Hindlimb muscle (tissue), 1 donor: ENCODE data around the gene TFDP2. TPM values are rescaled to one million over a fixed set of nuclear protein-coding genes. Genes with fewer than 3 reads are reported as not detected.
"Not testable (repeated sequence)": the region's sequence is repeated elsewhere in the genome, so short reads cannot be mapped to it uniquely, and the experiment has no call there.

Experiments
- DNase-seq: peaks from one replicate; pipeline ENCODE4 v3.0.0-alpha.2; 2013
- polyA plus RNA-seq: library from polyadenylated mRNA; unstranded; fragments of 120-200 nt; gene quantifications from one replicate; pipeline ENCODE4 v1.2.1, GENCODE V29; 2013; ENCODE audit not compliant: insufficient read length

Gene TFDP2
- polyA plus RNA-seq, 1 donor = 41.3 TPM

- no peak for DNase-seq
Measured at GRCh38 chr3:141959589-141960554, 189.5 kb downstream of the TFDP2 start.

DNA sequence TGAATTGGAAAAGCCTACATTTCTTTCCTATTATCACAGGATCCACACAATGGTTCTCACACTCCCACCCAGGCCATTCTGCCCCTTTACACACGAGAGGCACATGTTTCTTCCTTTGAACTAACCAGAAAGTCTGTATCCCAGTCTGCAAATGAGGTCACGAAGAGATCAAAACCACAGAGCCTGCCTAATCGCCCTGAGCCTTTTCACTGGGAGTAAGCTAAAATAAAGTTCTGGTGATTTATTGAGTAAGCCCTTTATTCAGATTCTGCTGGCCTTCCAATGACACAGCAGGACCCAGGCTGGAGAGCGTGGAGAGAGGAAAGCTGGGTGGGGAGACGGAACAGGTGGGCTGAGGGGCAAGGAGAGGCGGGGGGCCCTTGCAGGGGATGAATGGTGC, 194.2 kb downstream of the TFDP2 start:
- DNase-seq = no peak

GRCh38 chr3:141952611-141953010, 196.7 kb downstream of the TFDP2 start:
- DNase-seq = no peak

DNA sequence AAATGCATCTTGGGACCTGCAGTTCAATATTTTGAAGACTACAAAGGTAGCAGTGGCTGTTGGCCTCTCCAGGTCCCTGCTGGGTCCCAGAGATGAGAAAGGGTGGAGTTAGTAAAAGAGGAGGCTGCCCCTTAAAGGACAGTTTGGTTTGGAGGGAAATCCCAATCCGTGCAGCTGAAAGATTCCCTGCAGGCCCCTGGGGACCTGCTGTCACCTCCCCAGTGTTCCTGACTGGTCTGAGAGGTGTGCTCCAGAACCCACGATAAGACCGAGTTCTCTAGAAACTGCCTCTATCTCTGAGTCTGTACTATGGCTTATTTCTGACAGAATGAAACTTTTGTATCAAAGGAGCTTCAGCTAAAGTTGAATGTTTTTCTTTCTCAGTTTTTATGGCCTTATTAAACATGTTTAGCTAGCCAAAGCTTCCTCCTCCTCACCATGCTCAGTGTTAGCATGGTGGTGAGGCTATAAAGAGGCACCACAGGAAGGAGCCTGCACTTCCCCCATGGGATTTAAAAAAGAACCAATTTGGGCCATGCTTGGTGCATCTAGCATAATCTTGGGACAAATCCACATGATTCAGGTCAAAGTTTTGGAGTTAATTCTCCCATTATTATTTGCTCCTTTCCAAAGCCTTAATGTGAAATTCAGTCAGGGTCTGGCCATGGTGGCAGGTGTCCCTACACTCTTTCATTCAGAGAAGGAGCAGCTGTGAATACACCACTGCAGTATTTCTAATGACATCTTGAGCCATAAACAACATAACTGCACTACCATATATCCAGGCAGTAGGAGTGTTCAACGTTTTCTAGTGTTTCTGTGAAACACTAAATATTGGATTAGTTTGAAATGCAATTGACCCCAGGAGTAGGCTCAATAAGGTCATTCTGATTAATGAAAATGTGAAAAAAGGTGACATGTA, 198.5 kb downstream of the TFDP2 start:
- no peak for DNase-seq

DNA sequence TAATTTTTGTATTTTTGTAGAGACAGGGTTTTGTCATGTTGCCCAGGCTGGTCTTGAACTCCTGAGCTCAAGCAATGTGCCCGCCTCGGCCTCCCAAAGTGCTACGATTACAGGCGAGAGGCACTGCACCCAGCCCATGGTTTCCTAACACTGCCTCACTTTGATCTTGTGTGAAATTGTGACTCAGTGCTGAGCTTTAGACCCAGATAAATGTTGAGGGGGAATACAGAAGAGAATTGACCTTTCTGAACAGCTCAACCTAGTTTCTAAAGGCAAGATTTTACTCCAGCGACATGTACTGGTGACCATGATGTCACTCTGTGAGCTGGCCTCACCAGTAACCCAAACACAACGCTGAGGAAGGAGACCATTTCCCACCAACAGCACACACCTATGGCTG, 199.4 kb downstream of the TFDP2 start:
- DNase-seq = no peak

- DNase-seq = no peak
Measured at GRCh38 chr3:141949399-141949798, 199.9 kb downstream of the TFDP2 start.

- no peak for DNase-seq
Measured at GRCh38 chr3:141945726-141946485, 203.4 kb downstream of the TFDP2 start.

- DNase-seq = no peak
Measured at GRCh38 chr3:141942006-141942405, 207.3 kb downstream of the TFDP2 start.

DNA sequence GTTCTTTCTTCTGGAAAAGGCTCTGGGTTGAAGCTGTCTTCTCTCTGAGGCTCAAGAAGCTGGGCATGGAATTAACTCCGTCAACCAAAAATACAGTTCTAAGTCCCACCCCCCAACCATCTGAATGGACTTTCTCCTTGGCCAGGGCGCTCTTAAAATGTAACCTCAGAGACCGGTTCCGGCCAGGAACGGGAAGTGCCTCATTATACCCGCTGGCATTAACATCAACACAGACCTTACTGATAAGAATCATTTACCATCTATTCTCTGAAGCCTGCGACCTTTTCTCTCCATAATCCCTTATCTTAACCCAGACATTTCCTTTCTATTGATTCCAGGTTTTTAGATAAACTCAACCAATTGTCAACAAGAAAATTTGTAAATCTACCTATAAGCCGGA, 208.3 kb downstream of the TFDP2 start:
- DNase-seq = no peak

GRCh38 chr3:141940194-141940776, 209.1 kb downstream of the TFDP2 start:
- DNase-seq = no peak

DNA sequence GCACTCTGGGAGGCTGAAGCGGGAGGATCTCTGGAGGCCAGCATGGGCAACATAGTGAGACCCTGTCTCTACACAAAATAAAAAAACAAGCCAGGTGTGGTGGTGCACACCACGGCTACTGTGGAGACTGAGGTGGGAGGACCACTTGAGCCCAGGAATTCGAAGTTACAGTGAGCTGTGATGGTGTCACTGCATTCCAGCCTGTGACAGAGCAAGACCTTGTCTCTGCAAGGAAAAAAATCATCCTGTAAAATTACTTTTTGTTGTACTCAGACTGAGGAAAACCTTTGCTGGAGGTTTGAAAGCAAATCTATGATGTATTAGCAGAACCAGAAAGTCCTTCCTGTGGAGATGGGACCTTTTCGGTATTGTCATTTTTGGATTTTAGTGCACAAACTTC, 209.6 kb downstream of the TFDP2 start:
- no peak for DNase-seq

DNA sequence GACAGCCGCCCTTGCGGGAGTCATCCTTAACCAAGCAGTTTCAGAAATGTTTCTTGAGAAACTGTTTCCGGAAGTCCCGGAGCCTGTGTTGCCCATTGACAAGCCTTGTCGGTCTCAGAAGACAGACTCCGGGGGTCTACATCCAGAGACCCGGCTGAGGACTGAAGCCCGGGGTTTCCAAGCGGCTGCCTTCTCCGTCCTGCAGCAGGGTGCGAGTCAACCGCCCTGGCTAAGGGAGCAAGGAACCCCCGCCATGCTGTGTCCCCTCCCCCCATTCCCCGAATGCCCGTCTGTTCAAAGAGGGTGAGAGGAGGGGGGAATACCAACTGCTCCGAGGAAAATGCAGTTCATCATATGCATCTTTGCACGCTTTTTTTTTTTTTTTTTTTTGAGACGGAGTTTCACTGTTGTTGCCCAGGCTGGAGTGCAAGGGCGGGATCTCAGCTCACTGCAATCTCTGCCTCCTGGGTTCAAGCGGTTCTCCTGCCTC, 211.3 kb downstream of the TFDP2 start:
- no peak for DNase-seq

GRCh38 chr3:141934354-141934753, 215.0 kb downstream of the TFDP2 start:
- no peak for DNase-seq

- no peak for DNase-seq
Measured at GRCh38 chr3:141933421-141934300, 215.7 kb downstream of the TFDP2 start.

DNA sequence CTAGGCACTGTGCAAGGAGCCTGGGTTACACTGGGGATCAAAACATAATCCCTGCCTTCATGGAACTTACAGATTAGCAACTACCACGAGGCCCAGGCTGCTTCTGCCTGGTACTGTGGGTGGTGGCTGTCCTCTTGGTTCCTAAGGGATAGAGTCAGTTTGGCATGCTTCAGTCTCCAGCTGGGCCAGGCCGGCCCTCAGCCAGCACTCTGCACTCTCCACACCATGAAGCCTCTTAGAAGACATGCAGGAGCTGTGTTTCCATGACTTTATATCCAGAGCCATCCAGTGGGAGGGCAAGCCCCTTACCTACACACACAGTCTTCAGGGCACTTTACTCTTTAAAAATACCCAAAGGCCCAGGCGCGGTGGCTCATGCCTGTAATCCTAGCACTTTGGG, 218.5 kb downstream of the TFDP2 start:
- DNase-seq = no peak

GRCh38 chr3:141929341-141929995, 219.9 kb downstream of the TFDP2 start:
- no peak for DNase-seq

GRCh38 chr3:141928631-141929270, 220.6 kb downstream of the TFDP2 start:
- DNase-seq = no peak

- no peak for DNase-seq
Measured at GRCh38 chr3:141926929-141927328, 222.4 kb downstream of the TFDP2 start.

GRCh38 chr3:141925677-141926076, 223.7 kb downstream of the TFDP2 start:
- not testable (repeated sequence) for DNase-seq

- DNase-seq = no peak
Measured at GRCh38 chr3:141921316-141921715, 228.0 kb downstream of the TFDP2 start.
